H1 (cell line): ENCODE measurements around the gene SPATA25. TPM values are rescaled to one million over a fixed set of nuclear protein-coding genes. Genes with fewer than 3 reads are reported as not detected.

Source experiments
- ASH2L ChIP-seq: fragments of 200-600, 300-600 bp; sonication (generic); IDR thresholded peaks from one replicate; pipeline ENCODE4 v1.7.1; 2017; ENCODE audit warnings: low read length
- CHD7 ChIP-seq: fragments of 300-600 bp; sonication (generic); IDR thresholded peaks from 2 replicates; pipeline ENCODE4 v1.7.1; 2012; ENCODE audit warnings: low read length, moderate library complexity, mild to moderate bottlenecking, inconsistent platforms; ENCODE audit not compliant: insufficient replicate concordance
- CREB1 ChIP-seq: IDR thresholded peaks from 2 replicates; pipeline ENCODE4 v1.6.1; 2012; ENCODE audit warnings: inconsistent platforms
- EZH2 ChIP-seq: fragments of 200-600 bp; sonication (generic); IDR thresholded peaks from 2 replicates; pipeline ENCODE4 v1.7.1; 2012; ENCODE audit warnings: low read depth, mild to moderate bottlenecking, moderate library complexity, low read length, inconsistent platforms; ENCODE audit not compliant: severe bottlenecking
- FOSL1 ChIP-seq: IDR thresholded peaks from 2 replicates; pipeline ENCODE4 v1.6.1; 2011; ENCODE audit warnings: mild to moderate bottlenecking, low read depth, low read length, moderate library complexity; ENCODE audit not compliant: insufficient read depth
- HDAC2 ChIP-seq, 2 experiments: fragments of 300-600 bp in 1 of 2; sonication (generic) in 1 of 2; IDR thresholded peaks; 2 replicates each; pipeline ENCODE4 v1.6.1; 2011 to 2012; ENCODE audit warnings: low read depth in 2 of 2, low read length in 2 of 2, mild to moderate bottlenecking in 2 of 2, moderate library complexity in 2 of 2, borderline replicate concordance in 1 of 2, inconsistent platforms in 1 of 2
- RAD21 ChIP-seq, 2 experiments: IDR thresholded peaks in 1 of 2; conservative IDR thresholded peaks in 1 of 2; 2 replicates each; pipeline ENCODE4 v1.6.1; 2011; ENCODE audit warnings: low read depth in 2 of 2, low read length in 2 of 2, improper control_type of control experiment in 1 of 2, inconsistent platforms in 1 of 2, mild to moderate bottlenecking in 1 of 2, moderate library complexity in 1 of 2
- RNF2 ChIP-seq: fragments of 200-900, 300-1000 bp; sonication (generic); IDR thresholded peaks from 2 replicates; pipeline ENCODE4 v1.7.1; 2016; ENCODE audit warnings: borderline replicate concordance, low read depth, mild to moderate bottlenecking, antibody characterized with exemption, low read length; ENCODE audit not compliant: poor library complexity, severe bottlenecking; ENCODE audit errors: missing control alignments
- TCF12 ChIP-seq: IDR thresholded peaks from 2 replicates; pipeline ENCODE4 v1.6.1; 2011; ENCODE audit warnings: low read depth, mild to moderate bottlenecking, low read length
- polyA plus RNA-seq, 7 experiments: library from polyadenylated mRNA; depleted of rRNA in 3 of 7; stranded (reverse) in 5 of 7; unstranded in 2 of 7; fragments of >200 nt in 5 of 7; fragments of 200-250 nt in 2 of 7; gene quantifications; 1 replicate in 5 of 7; 2 replicates in 1 of 7; 4 replicates in 1 of 7; pipeline versions ENCODE4 v1.2.1 to v1.2.3, GENCODE V29; 2011 to 2013; ENCODE audit warnings: missing spikeins in 2 of 7, mixed read lengths in 2 of 7
- total RNA-seq: library from RNA; stranded (reverse); fragmentation: NEBNext Ultra II Directional; extraction: Animal tissue kit (Norgen Biotek cat#: 25700); gene quantifications from 2 replicates; pipeline ENCODE4 v1.2.1, GENCODE V29; 2021

Gene SPATA25
- total and polyA plus RNA-seq, 2 of the 8 experiments (the other 6 are each of a cell fraction or from before 2014, with no cell fraction given) = 2.0 to 3.0 TPM

GRCh38 chr20:45934046-45934585 lies 46.7 kb upstream of the SPATA25 start (continued):
- no peak for TF ChIP-seq CHD7
- no peak for TF ChIP-seq FOSL1
- TF ChIP-seq RNF2 = no peak
- peak in 1 of 2 experiments; percentile 28; a peak in 1 of 4 replicates for TF ChIP-seq HDAC2 (IDR thresholded peaks at IDR 0.05; ENCODE audit: borderline replicate concordance in 1 of 2, low read depth in 2 of 2, low read length in 2 of 2)
- TF ChIP-seq CREB1 = peak; percentile 65; the same call in 1 of the 2 replicates
- no peak for TF ChIP-seq TCF12
- no peak for TF ChIP-seq EZH2
- TF ChIP-seq RAD21 (IDR thresholded peaks at IDR 0.05 in 1 of 2, conservative IDR thresholded peaks at IDR 0.05 in 1 of 2; ENCODE audit: low read depth in 2 of 2, low read length in 2 of 2) = no peak
- peak; percentile 41 for TF ChIP-seq ASH2L
